Sigmoid colon (tissue), 7 donors: Measurements from ENCODE around the gene ADGRG6. TPM values are rescaled to one million over a fixed set of nuclear protein-coding genes. Genes with fewer than 3 reads are reported as not detected.
A peak's percentile ranks its signal among the peaks of the same experiment; 100 is the strongest.

Experiments used
- DNase-seq: peaks from one replicate; pipeline ENCODE4 v3.0.0-alpha.2; 2019
- H3K27ac ChIP-seq, 4 donors: fragments of 200-600 bp; sonication (generic); one replicate each; pipeline ENCODE4 v1.5.1; 2016 to 2019; ENCODE audit warnings: mild to moderate bottlenecking in 1 of 4
- H3K27me3 ChIP-seq, 3 donors: fragments of 200-600 bp; sonication (generic); one replicate each; pipeline ENCODE4 v1.5.1; 2019; ENCODE audit warnings: mild to moderate bottlenecking in 1 of 3
- H3K36me3 ChIP-seq, 4 donors: fragments of 200-600 bp; sonication (generic); one replicate each; pipeline ENCODE4 v1.5.1; 2016 to 2019
- H3K4me1 ChIP-seq, 4 donors: fragments of 200-600 bp; sonication (generic); one replicate each; pipeline ENCODE4 v1.5.1; 2017 to 2019
- H3K4me3 ChIP-seq, 4 donors: fragments of 200-600 bp; sonication (generic); one replicate each; pipeline ENCODE4 v1.5.1; 2017 to 2019; ENCODE audit warnings: mild to moderate bottlenecking in 2 of 4, moderate library complexity in 1 of 4
- H3K9me3 ChIP-seq, 4 donors: fragments of 200-600 bp in 3 of 4; sonication (generic) in 3 of 4; one replicate each; pipeline versions ENCODE4 v1.5.1 to v1.6.1; 2013 to 2019
- CTCF ChIP-seq, 4 experiments: fragments of 450-650 bp in 3 of 4; fragments of 200-600 bp in 1 of 4; IDR thresholded peaks; one replicate each; pipeline ENCODE4 v1.5.1; 2016 to 2019; ENCODE audit warnings: antibody characterized with exemption in 4 of 4, mild to moderate bottlenecking in 3 of 4, moderate library complexity in 2 of 4
- EP300 ChIP-seq, 4 donors: sonication (generic); formaldehyde crosslinking; IDR thresholded peaks; one replicate each; pipeline ENCODE4 v1.6.1; 2017; ENCODE audit warnings: antibody characterized with exemption in 4 of 4
- POLR2A ChIP-seq, 2 donors: fragments of 450-650 bp; IDR thresholded peaks; one replicate each; pipeline ENCODE4 v1.6.1; 2016; ENCODE audit warnings: antibody characterized with exemption in 2 of 2, mild to moderate bottlenecking in 2 of 2, moderate library complexity in 2 of 2
- POLR2AphosphoS5 ChIP-seq, 4 donors: sonication (generic); formaldehyde crosslinking; IDR thresholded peaks; one replicate each; pipeline ENCODE4 v1.6.1; 2017; ENCODE audit warnings: antibody characterized with exemption in 4 of 4
- WGBS, 2 donors: extraction: QIAGEN DNeasy Blood & Tissue Kit; methylation state at CpG; one replicate each; pipeline ENCODE4 v1.1.7; 2013; 5-methylcytosine and 5-hydroxymethylcytosine counted together
- intact Hi-C: fragments of 100-400 bp; cut with DNase I; formaldehyde crosslinking; loops from one replicate; pipeline ENCODE4 v1.15.1; 2023
- polyA plus RNA-seq, 3 donors: library from polyadenylated mRNA; stranded (reverse); fragments of 200-250 nt; gene quantifications; one replicate each; pipeline ENCODE4 v1.2.3, GENCODE V29; 2013
- total RNA-seq, 4 donors: library from RNA; depleted of rRNA; stranded (reverse); fragments of >200 nt; gene quantifications; one replicate each; pipeline ENCODE4 v1.1.0, GENCODE V29; 2016
- donor health status: healthy with polysubstance abuse.
- donor health status: Bipolar disorder and iron deficiency.
- donor health status: healthy.

ADGRG6 gene
- total and polyA plus RNA-seq, 7 donors: 0.60 to 17.6 (median 12.6) TPM

GRCh38 chr6:142372348-142372747 is 70.5 kb downstream of the ADGRG6 start:
- Histone ChIP-seq H3K36me3 (no peaks in the 10 kb centered on the region), H3K27ac (no peak overlapping the region), H3K4me3 (no peak overlapping the region), H3K4me1 (peaks cover 0 to 4% (median 0%) of the 10 kb centered on the region in 4 donors), H3K9me3 (no peaks in the 10 kb centered on the region), H3K27me3 (no peaks in the 10 kb centered on the region)
- TF ChIP-seq POLR2A (IDR thresholded peaks at IDR 0.05) (no peak), EP300 (IDR thresholded peaks at IDR 0.05) (no peak), CTCF (IDR thresholded peaks at IDR 0.05) (no peak), POLR2AphosphoS5 (IDR thresholded peaks at IDR 0.05) (no peak)
- intact Hi-C loops: no loop called here
- no peak for DNase-seq
- WGBS, 2 donors: 50 to 62% methylated on average over 2 of the region's 2 CpGs

- intact Hi-C loops: no loop called here
- Histone ChIP-seq H3K4me3 (no peak overlapping the region), H3K9me3 (no peaks in the 10 kb centered on the region), H3K27ac (no peak overlapping the region), H3K4me1 (no peaks in the 10 kb centered on the region), H3K27me3 (no peaks in the 10 kb centered on the region), H3K36me3 (no peaks in the 10 kb centered on the region)
- TF ChIP-seq CTCF (IDR thresholded peaks at IDR 0.05): no peak
- TF ChIP-seq EP300 (IDR thresholded peaks at IDR 0.05): no peak
- 85 to 91% methylated on average over 2 of the region's 2 CpGs for WGBS, 2 donors
- no peak for DNase-seq
Observed at GRCh38 chr6:142373268-142374090, 71.7 kb downstream of the ADGRG6 start.

- intact Hi-C loops: no loop called here
- Histone ChIP-seq H3K27ac (no peak overlapping the region), H3K27me3 (no peaks in the 10 kb centered on the region), H3K9me3 (no peaks in the 10 kb centered on the region), H3K4me3 (no peak overlapping the region), H3K36me3 (no peaks in the 10 kb centered on the region), H3K4me1 (no peaks in the 10 kb centered on the region)
- DNase-seq: no peak
- WGBS, 2 donors: 75 to 82% methylated on average over 4 of the region's 4 CpGs
- TF ChIP-seq CTCF (IDR thresholded peaks at IDR 0.05) (no peak), POLR2AphosphoS5 (IDR thresholded peaks at IDR 0.05) (no peak), POLR2A (IDR thresholded peaks at IDR 0.05) (no peak)
Observed at GRCh38 chr6:142374091-142374770, 72.4 kb downstream of the ADGRG6 start.

- 29 to 57% methylated on average over 4 of the region's 4 CpGs for WGBS, 2 donors
- H3K27me3 ChIP-seq: no peaks in the 10 kb centered on the region
- H3K9me3 ChIP-seq: no peaks in the 10 kb centered on the region
- intact Hi-C loops: no loop called here
- H3K4me3 ChIP-seq: no peak overlapping the region
- H3K27ac ChIP-seq: no peak overlapping the region
- no peaks in the 10 kb centered on the region for H3K4me1 ChIP-seq
- H3K36me3 ChIP-seq: no peaks in the 10 kb centered on the region
- no peak for DNase-seq
- TF ChIP-seq POLR2A (IDR thresholded peaks at IDR 0.05): no peak
- peak in 1 of 4 donors; percentile 19 for TF ChIP-seq POLR2AphosphoS5 (IDR thresholded peaks at IDR 0.05)
Observed at GRCh38 chr6:142374965-142375733, 73.3 kb downstream of the ADGRG6 start.

- H3K4me1 ChIP-seq: no peaks in the 10 kb centered on the region
- H3K36me3 ChIP-seq: no peaks in the 10 kb centered on the region
- no peaks in the 10 kb centered on the region for H3K9me3 ChIP-seq
- H3K4me3 ChIP-seq: no peak overlapping the region
- intact Hi-C loops: no loop called here
- TF ChIP-seq EP300 (IDR thresholded peaks at IDR 0.05) (no peak), POLR2A (IDR thresholded peaks at IDR 0.05) (no peak), CTCF (IDR thresholded peaks at IDR 0.05) (no peak), POLR2AphosphoS5 (IDR thresholded peaks at IDR 0.05) (no peak)
- H3K27ac ChIP-seq: no peak overlapping the region
- DNase-seq: no peak
- 23 to 60% methylated on average over 2 of the region's 2 CpGs for WGBS, 2 donors
- no peaks in the 10 kb centered on the region for H3K27me3 ChIP-seq
Observed at GRCh38 chr6:142376115-142376514, 74.3 kb downstream of the ADGRG6 start.
